HFFc6 (cell line): ENCODE measurements around the gene GNB1. TPM values are rescaled to one million over a fixed set of nuclear protein-coding genes. Genes with fewer than 3 reads are reported as not detected.

Source experiments
- DNase-seq: peaks from one replicate; pipeline ENCODE4 v3.0.0-alpha.2; 2018
- H3K27ac Mint-ChIP-seq: 2 replicates; pipeline ENCODE4 v1.8.0; 2020; ENCODE audit warnings: mild to moderate bottlenecking, mixed read lengths
- H3K27me3 Mint-ChIP-seq: 2 replicates; pipeline ENCODE4 v1.8.0; 2021; ENCODE audit warnings: mild to moderate bottlenecking, moderate library complexity, mixed read lengths; ENCODE audit not compliant: insufficient read depth
- H3K36me3 Mint-ChIP-seq: 2 replicates; pipeline ENCODE4 v1.8.0; 2021; ENCODE audit warnings: low read depth, mixed read lengths
- H3K4me1 Mint-ChIP-seq: 2 replicates; pipeline ENCODE4 v1.8.0; 2020; ENCODE audit warnings: low read depth, mixed read lengths
- H3K4me3 Mint-ChIP-seq: 2 replicates; pipeline ENCODE4 v1.8.0; 2020; ENCODE audit warnings: mild to moderate bottlenecking, moderate library complexity, mixed read lengths
- H3K9me3 Mint-ChIP-seq: 2 replicates; pipeline ENCODE4 v1.8.0; 2020; ENCODE audit warnings: mild to moderate bottlenecking, mixed read lengths
- CTCF ChIP-seq: fragments of 200-600 bp; sonication (generic); IDR thresholded peaks from 2 replicates; pipeline ENCODE4 v1.5.0; 2021; ENCODE audit warnings: antibody characterized with exemption, mild to moderate bottlenecking
- total RNA-seq, 6 experiments: library from RNA; stranded (reverse); fragmentation: NEBNext Ultra II Directional; extraction: Animal tissue kit (Norgen Biotek cat#: 25700); gene quantifications; 2 replicates in 1 of 6; 3 replicates in 5 of 6; pipeline ENCODE4 v1.2.3, GENCODE V29; 2021

The GNB1 gene
- total RNA-seq, 6 experiments from 2014 or later = 502 to 618 (median 574) TPM

GRCh38 chr1:1914101-1914970, 23.4 kb upstream of the GNB1 start:
- TF ChIP-seq CTCF = no peak
- no peak overlapping the region for H3K4me3 Mint-ChIP-seq
- H3K27me3 Mint-ChIP-seq = peaks cover 14% of the 10 kb centered on the region
- no peak for DNase-seq
- no peaks in the 10 kb centered on the region for H3K9me3 Mint-ChIP-seq
- no peak overlapping the region for H3K27ac Mint-ChIP-seq
- H3K36me3 Mint-ChIP-seq = no peaks in the 10 kb centered on the region
- peaks cover 10% of the 10 kb centered on the region for H3K4me1 Mint-ChIP-seq

- H3K27me3 Mint-ChIP-seq = peaks cover 7% of the 10 kb centered on the region; the same call in 1 of the 2 replicates
- peaks cover 11% of the 10 kb centered on the region for H3K4me1 Mint-ChIP-seq
- no peaks in the 10 kb centered on the region for H3K9me3 Mint-ChIP-seq
- H3K36me3 Mint-ChIP-seq = no peaks in the 10 kb centered on the region
- H3K4me3 Mint-ChIP-seq = no peak overlapping the region
- peak overlapping the region; percentile 63; the same call in 1 of the 2 replicates for H3K27ac Mint-ChIP-seq
- TF ChIP-seq CTCF = no peak
- DNase-seq = no peak
Observed at GRCh38 chr1:1911350-1912041, 20.6 kb upstream of the GNB1 start.

GRCh38 chr1:1910651-1911331, 19.9 kb upstream of the GNB1 start:
- 0 out of 2 replicates have a peak overlapping the region, but pooled peaks have one; percentile 88 for H3K27ac Mint-ChIP-seq
- no peak overlapping the region for H3K4me3 Mint-ChIP-seq
- no peaks in the 10 kb centered on the region for H3K9me3 Mint-ChIP-seq

GRCh38 chr1:1910033-1910465, 19.2 kb upstream of the GNB1 start:
- no peaks in the 10 kb centered on the region for H3K9me3 Mint-ChIP-seq
- H3K4me3 Mint-ChIP-seq = peak overlapping the region; percentile 83
- TF ChIP-seq CTCF = no peak
- DNase-seq = no peak
- H3K4me1 Mint-ChIP-seq = peaks cover 17% of the 10 kb centered on the region
- H3K27me3 Mint-ChIP-seq = peaks cover 4% of the 10 kb centered on the region; the same call in 1 of the 2 replicates
- H3K36me3 Mint-ChIP-seq = no peaks in the 10 kb centered on the region
- peak overlapping the region; percentile 88 for H3K27ac Mint-ChIP-seq

More at GRCh38 chr1:1910651-1911331, 19.9 kb upstream of the GNB1 start:
- TF ChIP-seq CTCF = no peak
- no peak for DNase-seq
- H3K4me1 Mint-ChIP-seq = peaks cover 17% of the 10 kb centered on the region
- peaks cover 4% of the 10 kb centered on the region; the same call in 1 of the 2 replicates for H3K27me3 Mint-ChIP-seq
- H3K36me3 Mint-ChIP-seq = no peaks in the 10 kb centered on the region

GRCh38 chr1:1908506-1908791, 17.6 kb upstream of the GNB1 start:
- H3K4me1 Mint-ChIP-seq = peaks cover 17% of the 10 kb centered on the region
- H3K4me3 Mint-ChIP-seq = peak overlapping the region; percentile 79
- no peaks in the 10 kb centered on the region for H3K9me3 Mint-ChIP-seq
- no peak overlapping the region for H3K27ac Mint-ChIP-seq
- no peak for DNase-seq
- no peak for TF ChIP-seq CTCF
- no peaks in the 10 kb centered on the region for H3K36me3 Mint-ChIP-seq
- no peaks in the 10 kb centered on the region for H3K27me3 Mint-ChIP-seq
